Neural progenitor cell (in vitro differentiated cells): ENCODE measurements around the gene SCRN1.

ENCODE experiments used
- EZH2 ChIP-seq: fragments of 200-600 bp; sonication (generic); IDR thresholded peaks from 2 replicates; pipeline ENCODE4 v1.6.1; 2017; ENCODE audit warnings: antibody characterized with exemption, mild to moderate bottlenecking, moderate library complexity
- TF ChIP-seq, protein P1 (sequence below): fragments of 200-600 bp; sonication (generic); IDR thresholded peaks from 2 replicates; pipeline ENCODE4 v1.5.1; 2017; ENCODE audit warnings: antibody characterized with exemption, mild to moderate bottlenecking

DNA sequence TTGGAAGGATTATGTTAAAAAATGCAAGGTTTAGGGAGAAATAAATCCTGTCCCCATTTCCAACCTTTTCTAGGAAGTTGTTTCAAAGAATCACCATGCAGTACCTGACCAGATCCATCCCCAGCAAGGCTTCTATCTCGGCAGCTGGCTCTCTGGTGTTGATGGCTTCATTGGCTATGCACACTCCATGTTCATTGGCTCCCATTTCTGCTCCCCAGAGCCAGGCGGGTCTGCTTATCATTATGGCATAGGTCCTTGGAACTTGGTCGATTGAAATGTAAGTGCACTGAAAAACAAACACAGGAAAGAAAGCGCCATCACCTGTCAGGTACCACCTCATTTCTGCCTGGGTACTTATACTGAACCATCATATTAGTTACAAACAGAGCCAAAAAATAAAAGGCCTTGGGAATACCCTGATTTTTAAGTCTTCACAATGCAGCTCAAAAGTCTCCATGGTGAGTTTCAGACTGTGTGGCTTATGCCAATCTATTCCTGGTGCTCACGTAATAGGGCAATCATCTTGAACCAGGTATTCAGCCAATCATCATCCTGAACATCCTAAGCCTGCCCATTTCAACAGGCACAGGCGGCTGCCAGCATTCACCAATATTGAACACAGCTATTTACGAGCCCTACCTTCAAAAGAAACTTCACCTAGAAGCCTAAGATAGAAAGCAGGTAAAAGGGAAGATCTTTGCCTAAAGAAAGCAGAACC is 34.4 kb downstream of the SCRN1 start:
- TF ChIP-seq EZH2: no peak
- TF ChIP-seq, protein P1, sequence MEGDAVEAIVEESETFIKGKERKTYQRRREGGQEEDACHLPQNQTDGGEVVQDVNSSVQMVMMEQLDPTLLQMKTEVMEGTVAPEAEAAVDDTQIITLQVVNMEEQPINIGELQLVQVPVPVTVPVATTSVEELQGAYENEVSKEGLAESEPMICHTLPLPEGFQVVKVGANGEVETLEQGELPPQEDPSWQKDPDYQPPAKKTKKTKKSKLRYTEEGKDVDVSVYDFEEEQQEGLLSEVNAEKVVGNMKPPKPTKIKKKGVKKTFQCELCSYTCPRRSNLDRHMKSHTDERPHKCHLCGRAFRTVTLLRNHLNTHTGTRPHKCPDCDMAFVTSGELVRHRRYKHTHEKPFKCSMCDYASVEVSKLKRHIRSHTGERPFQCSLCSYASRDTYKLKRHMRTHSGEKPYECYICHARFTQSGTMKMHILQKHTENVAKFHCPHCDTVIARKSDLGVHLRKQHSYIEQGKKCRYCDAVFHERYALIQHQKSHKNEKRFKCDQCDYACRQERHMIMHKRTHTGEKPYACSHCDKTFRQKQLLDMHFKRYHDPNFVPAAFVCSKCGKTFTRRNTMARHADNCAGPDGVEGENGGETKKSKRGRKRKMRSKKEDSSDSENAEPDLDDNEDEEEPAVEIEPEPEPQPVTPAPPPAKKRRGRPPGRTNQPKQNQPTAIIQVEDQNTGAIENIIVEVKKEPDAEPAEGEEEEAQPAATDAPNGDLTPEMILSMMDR: no peak
